Esophagus muscularis mucosa (tissue), 4 donors: ENCODE measurements around the gene FAM227A. TPM values are rescaled to one million over a fixed set of nuclear protein-coding genes. Genes with fewer than 3 reads are reported as not detected.
"Not testable (repeated sequence)": the region's sequence is repeated elsewhere in the genome, so short reads cannot be mapped to it uniquely, and the experiment has no call there.

Experiments used
- DNase-seq: peaks from one replicate; pipeline ENCODE4 v3.0.0-alpha.2; 2017; ENCODE audit errors: extremely low spot score
- H3K27ac ChIP-seq, 4 donors: fragments of 200-600 bp; sonication (generic); replicated peaks in 1 of 4; 1 replicate in 3 of 4; 2 replicates in 1 of 4; pipeline ENCODE4 v1.5.1; 2016 to 2019; ENCODE audit warnings: mild to moderate bottlenecking in 1 of 4
- H3K27me3 ChIP-seq, 4 donors: fragments of 200-600 bp; sonication (generic); one replicate each; pipeline versions ENCODE4 v1.5.1 to v1.6.0; 2016 to 2019
- H3K36me3 ChIP-seq, 4 donors: fragments of 200-600 bp; sonication (generic); one replicate each; pipeline ENCODE4 v1.5.1; 2016 to 2019
- H3K4me1 ChIP-seq, 4 donors: fragments of 200-600 bp; sonication (generic); one replicate each; pipeline ENCODE4 v1.5.1; 2016 to 2019
- H3K4me3 ChIP-seq, 4 donors: fragments of 200-600 bp; sonication (generic); 1 replicate in 2 of 4; 2 replicates in 2 of 4; pipeline ENCODE4 v1.5.1; 2016 to 2019; ENCODE audit warnings: mild to moderate bottlenecking in 4 of 4, moderate library complexity in 1 of 4
- H3K9me3 ChIP-seq, 4 donors: fragments of 200-600 bp; sonication (generic); 1 replicate in 3 of 4; 2 replicates in 1 of 4; pipeline ENCODE4 v1.5.1; 2016 to 2019
- CTCF ChIP-seq, 3 experiments: fragments of 200-600 bp in 2 of 3; fragments of 450-650 bp in 1 of 3; sonication (generic) in 2 of 3; IDR thresholded peaks; one replicate each; pipeline ENCODE4 v1.5.1; 2017 to 2019; ENCODE audit warnings: antibody characterized with exemption in 3 of 3, mild to moderate bottlenecking in 2 of 3, moderate library complexity in 1 of 3
- EP300 ChIP-seq: sonication (generic); formaldehyde crosslinking; IDR thresholded peaks from one replicate; pipeline ENCODE4 v1.6.1; 2017; ENCODE audit warnings: antibody characterized with exemption
- POLR2A ChIP-seq: fragments of 450-650 bp; IDR thresholded peaks from one replicate; pipeline ENCODE4 v1.6.1; 2017; ENCODE audit warnings: antibody characterized with exemption, moderate library complexity, mild to moderate bottlenecking, low read depth
- POLR2AphosphoS5 ChIP-seq, 2 donors: sonication (generic); formaldehyde crosslinking; IDR thresholded peaks; one replicate each; pipeline ENCODE4 v1.6.1; 2017; ENCODE audit warnings: antibody characterized with exemption in 2 of 2
- WGBS: methylation state at CpG from one replicate; pipeline ENCODE4 v1.1.5; 2018; 5-methylcytosine and 5-hydroxymethylcytosine counted together
- intact Hi-C: fragments of 100-400 bp; cut with DNase I; formaldehyde crosslinking; loops from one replicate; pipeline ENCODE4 v1.15.1; 2023
- total RNA-seq, 4 donors: library from RNA; depleted of rRNA; stranded (reverse); fragments of >200 nt; gene quantifications; one replicate each; pipeline versions ENCODE4 v1.1.0 to v1.2.1, GENCODE V29; 2016

FAM227A gene
- total RNA-seq, 4 donors from 2014 or later = 0.33 to 2.9 (median 0.86) TPM

- no peaks in the 10 kb centered on the region for H3K27me3 ChIP-seq
- no peaks in the 10 kb centered on the region for H3K4me1 ChIP-seq
- no peak for DNase-seq
- H3K27ac ChIP-seq = no peak overlapping the region
- intact Hi-C loops = no loop called here
- WGBS = 93% methylated on average over 10 of the region's 10 CpGs
- H3K9me3 ChIP-seq = no peaks in the 10 kb centered on the region
- no peaks in the 10 kb centered on the region for H3K36me3 ChIP-seq
- no peak overlapping the region for H3K4me3 ChIP-seq
- no peak for TF ChIP-seq CTCF (IDR thresholded peaks at IDR 0.05)
- no peak for TF ChIP-seq POLR2AphosphoS5 (IDR thresholded peaks at IDR 0.05)
- TF ChIP-seq EP300 = no peak
Observed at GRCh38 chr22:38599466-38599865, 56.7 kb downstream of the FAM227A start.

- DNase-seq, H3K4me1 ChIP-seq, H3K4me3 ChIP-seq, H3K9me3 ChIP-seq, intact Hi-C loops, H3K36me3 ChIP-seq, H3K27me3 ChIP-seq, H3K27ac ChIP-seq: not testable (repeated sequence)
- 87% methylated on average over 3 of the region's 3 CpGs for WGBS
Observed at GRCh38 chr22:38582923-38583322, 73.3 kb downstream of the FAM227A start.

GRCh38 chr22:38578505-38578904, 77.7 kb downstream of the FAM227A start:
- no peaks in the 10 kb centered on the region for H3K27me3 ChIP-seq
- WGBS = 85% methylated on average over 5 of the region's 5 CpGs
- no peak overlapping the region for H3K27ac ChIP-seq
- H3K4me3 ChIP-seq = no peak overlapping the region
- no peak for TF ChIP-seq EP300
- no peaks in the 10 kb centered on the region for H3K4me1 ChIP-seq
- no peaks in the 10 kb centered on the region for H3K36me3 ChIP-seq
- intact Hi-C loops = no loop called here
- peak; percentile 70 for DNase-seq
- no peaks in the 10 kb centered on the region for H3K9me3 ChIP-seq

GRCh38 chr22:38572065-38572464, 84.1 kb downstream of the FAM227A start:
- 7% methylated on average over 3 of the region's 3 CpGs for WGBS
- H3K4me3 ChIP-seq = no peak overlapping the region
- TF ChIP-seq POLR2A (no peak), CTCF (IDR thresholded peaks at IDR 0.05) (peak; percentile 53 to 67 (median 59))
- H3K27ac ChIP-seq = no peak overlapping the region
- peaks cover 10 to 28% (median 20%) of the 10 kb centered on the region in 4 donors for H3K4me1 ChIP-seq
- H3K36me3 ChIP-seq = no peaks in the 10 kb centered on the region
- H3K9me3 ChIP-seq = no peaks in the 10 kb centered on the region
- no peaks in the 10 kb centered on the region for H3K27me3 ChIP-seq
- DNase-seq = peak; percentile 86
- intact Hi-C loops = loop anchor here (5.0 kb wide), 2 partner anchors 160 to 515 kb away; partner anchors contain the start of gene PICK1

GRCh38 chr22:38570779-38571364, 85.3 kb downstream of the FAM227A start:
- 2% methylated on average over 14 of the region's 14 CpGs for WGBS
- TF ChIP-seq POLR2AphosphoS5 (IDR thresholded peaks at IDR 0.05) = peak in 1 of 2 donors; percentile 20
- no peak for TF ChIP-seq EP300
- peak in 1 of 3 experiments; percentile 2 for TF ChIP-seq CTCF (IDR thresholded peaks at IDR 0.05)
- TF ChIP-seq POLR2A = no peak
- H3K4me1 ChIP-seq = peaks cover 10 to 28% (median 20%) of the 10 kb centered on the region in 4 donors
- H3K36me3 ChIP-seq = no peaks in the 10 kb centered on the region
- no peak for DNase-seq
- peak overlapping the region; percentile 81 to 88 (median 86) for H3K27ac ChIP-seq
- H3K27me3 ChIP-seq = no peaks in the 10 kb centered on the region
- no peaks in the 10 kb centered on the region for H3K9me3 ChIP-seq
- peak overlapping the region; percentile 65 to 82 (median 70) for H3K4me3 ChIP-seq
- intact Hi-C loops = loop anchor here (2.0 to 5.0 kb wide), 3 partner anchors 66 to 514 kb away; partner anchors contain the start of gene PICK1
